K562 (cell line): Measurements from ENCODE around the gene ARSA. TPM values are rescaled to one million over a fixed set of nuclear protein-coding genes. Genes with fewer than 3 reads are reported as not detected.
A peak's percentile ranks its signal among the peaks of the same experiment; 100 is the strongest.

Source experiments
- ATAC-seq: fragments of 200-7000 bp; cut with Tn5 transposase; 3 replicates; pipeline ENCODE4 v1.9.1; 2020; ENCODE audit warnings: moderate library complexity
- BruUV-seq: library from RNA; stranded (reverse); fragments of 400-500 nt; replicated peaks from 2 replicates; lab custom pipeline; 2021; lab: Mats Ljungman, UMichigan
- CTCF ChIA-PET: fragments of 300-600 bp; formaldehyde crosslinking; extraction: SDS; loops from one replicate; lab custom pipeline; 2021; ENCODE audit warnings: low intra/inter-chr PET ratio; lab: Yijun Ruan, JAX
- POLR2A ChIA-PET: fragments of 300-600, 350-650 bp; sonication (Branson Sonifier 250); formaldehyde crosslinking; extraction: SDS; loops from one replicate; lab custom pipeline; 2021; ENCODE audit warnings: antibody characterized with exemption, inconsistent platforms; lab: Yijun Ruan, JAX
- DNase-seq, 4 experiments: peaks; one replicate each; pipeline versions ENCODE4 v3.0.0 to v3.0.0-alpha.2; 2011 to 2018; ENCODE audit warnings: low spot score in 3 of 4, mixed read lengths in 3 of 4; ENCODE audit errors: extremely low read depth in 1 of 4
- FAIRE-seq: peaks from 2 replicates; lab custom pipeline; 2011; peaks lifted over from hg19 to GRCh38; lab: Jason Lieb, UNC
- H2AFZ ChIP-seq: 2 replicates; pipeline ENCODE4 v1.6.0; 2011; ENCODE audit warnings: low read depth, low read length, control low read depth, inconsistent platforms
- H3K27ac ChIP-seq: fragments of 200-600 bp; 3 replicates; pipeline ENCODE4 v1.8.0; 2011; ENCODE audit warnings: low read depth, mild to moderate bottlenecking, control low read depth, inconsistent platforms, low read length, moderate library complexity, mixed read lengths; ENCODE audit errors: extremely low read depth
- H3K27me3 ChIP-seq, 2 experiments: fragments of 300-600 bp in 1 of 2; 2 replicates in 1 of 2; 3 replicates in 1 of 2; pipeline versions ENCODE4 v1.6.0 to v1.8.0; 2011; ENCODE audit warnings: inconsistent platforms in 2 of 2, low read length in 2 of 2, mild to moderate bottlenecking in 1 of 2, mixed read lengths in 1 of 2, moderate library complexity in 1 of 2; ENCODE audit not compliant: control insufficient read depth in 2 of 2, insufficient read depth in 2 of 2
- H3K36me3 ChIP-seq: fragments of 300-600 bp; 3 replicates; pipeline ENCODE4 v1.8.0; 2011; ENCODE audit warnings: mild to moderate bottlenecking, low read length, inconsistent platforms; ENCODE audit not compliant: control insufficient read depth, insufficient read depth
- H3K4me1 ChIP-seq, 2 experiments: fragments of 200-600 bp in 1 of 2; replicated peaks in 1 of 2; 2 replicates in 1 of 2; 3 replicates in 1 of 2; pipeline versions ENCODE4 v1.5.1 to v1.8.0; 2011; ENCODE audit warnings: inconsistent platforms in 2 of 2, low read length in 2 of 2, mild to moderate bottlenecking in 1 of 2, mixed read lengths in 1 of 2, moderate library complexity in 1 of 2; ENCODE audit not compliant: control insufficient read depth in 2 of 2, insufficient read depth in 2 of 2
- H3K4me2 ChIP-seq: 2 replicates; pipeline ENCODE4 v1.6.1; 2011; ENCODE audit warnings: low read length, control low read depth, inconsistent platforms, mixed read lengths; ENCODE audit not compliant: insufficient read depth
- H3K4me3 ChIP-seq: fragments of 200-600 bp; sonication (generic), shearing (Covaris generic); 2 replicates; pipeline ENCODE4 v1.5.1; 2016; ENCODE audit warnings: control low read depth, inconsistent platforms
- H3K79me2 ChIP-seq: fragments of 200-600 bp; 3 replicates; pipeline ENCODE4 v1.8.0; 2011; ENCODE audit warnings: low read length, inconsistent platforms; ENCODE audit not compliant: control insufficient read depth, insufficient read depth
- H3K9ac ChIP-seq, 2 experiments: 2 replicates each; pipeline versions ENCODE4 v1.6.0 to v1.6.1; 2011; ENCODE audit warnings: low read depth in 2 of 2, low read length in 2 of 2, control low read depth in 1 of 2, inconsistent platforms in 1 of 2, mild to moderate bottlenecking in 1 of 2, mixed read lengths in 1 of 2; ENCODE audit not compliant: insufficient read depth in 1 of 2
- H3K9me1 ChIP-seq: one replicate; pipeline ENCODE4 v1.6.0; 2011; ENCODE audit warnings: inconsistent platforms, mild to moderate bottlenecking, low read length, moderate library complexity; ENCODE audit not compliant: control insufficient read depth, insufficient read depth
- H3K9me3 ChIP-seq: replicated peaks from 2 replicates; pipeline ENCODE4 v1.5.1; 2011; ENCODE audit warnings: low read depth, low read length, inconsistent platforms; ENCODE audit not compliant: control insufficient read depth, insufficient read depth
- H4K20me1 ChIP-seq: replicated peaks from 2 replicates; pipeline ENCODE4 v1.6.1; 2011; ENCODE audit warnings: low read length, inconsistent platforms, mixed read lengths; ENCODE audit not compliant: control insufficient read depth, insufficient read depth
- MGA ChIP-seq: fragments of 450-650 bp; IDR thresholded peaks from 2 replicates; pipeline ENCODE4 v1.6.1; 2016; ENCODE audit warnings: mild to moderate bottlenecking, moderate library complexity
- RBM25 ChIP-seq: fragments of 200-400 bp; formaldehyde crosslinking; IDR thresholded peaks from 2 replicates; pipeline ENCODE4 v1.6.1; 2018; ENCODE audit warnings: low read length, low read depth, moderate library complexity; ENCODE audit not compliant: severe bottlenecking
- ZNF740 ChIP-seq, 3 experiments: fragments of 200-800 bp in 1 of 3; sonication (Bioruptor generic) in 1 of 3; sonication (generic) in 1 of 3; formaldehyde crosslinking in 1 of 3; IDR thresholded peaks; 2 replicates each; pipeline versions ENCODE4 v1.6.1 to v1.8.0; 2016 to 2022; ENCODE audit warnings: mild to moderate bottlenecking in 2 of 3, missing compliant biosample characterization in 2 of 3, missing genetic modification characterization in 2 of 3, missing genetic modification reagents in 1 of 3
- WGBS: fragments of 100-300 bp; shearing (Covaris generic); methylation state at CpG from one replicate; pipeline ENCODE4 v1.1.6; 2016; ENCODE audit warnings: low coverage, mixed read lengths; ENCODE audit not compliant: insufficient coverage; ENCODE audit errors: missing lambda C conversion rate; 5-methylcytosine and 5-hydroxymethylcytosine counted together
- in situ Hi-C: fragments of 300-500 bp; cut with MboI; formaldehyde crosslinking; loops from 4 replicates; pipeline ENCODE4 v1.15.0; 2018; ENCODE audit warnings: inconsistent platforms, mixed read lengths
- intact Hi-C: fragments of 100-400 bp; cut with micrococcal nuclease; formaldehyde crosslinking; loops from 2 replicates; pipeline ENCODE4 v1.14.2; 2022
- polyA plus RNA-seq, 8 experiments: library from polyadenylated mRNA; depleted of rRNA in 4 of 8; stranded (reverse) in 5 of 8; unstranded in 3 of 8; fragments of >200 nt; fragmentation: Nextera tagmentation in 2 of 8; fragmentation: Illumina TruSeq in 1 of 8; extraction: Ambion mirVana in 2 of 8; extraction: Trizol in 1 of 8; gene quantifications; 2 replicates each; pipeline versions ENCODE4 v1.2.1 to v1.2.3, GENCODE V29; 2011 to 2014; ENCODE audit warnings: inconsistent platforms in 1 of 8, missing spikeins in 1 of 8
- total RNA-seq, 7 experiments: library from RNA; depleted of rRNA in 6 of 7; stranded (reverse); fragments of >200 nt in 6 of 7; fragmentation: Illumina TruSeq in 2 of 7; extraction: Trizol in 2 of 7; gene quantifications; 2 replicates each; pipeline versions ENCODE4 v1.2.1 to v1.2.3, GENCODE V29; 2011 to 2021; ENCODE audit warnings: low replicate concordance in 1 of 7

ARSA gene
- total and polyA plus RNA-seq, 9 of the 15 experiments (the other 6 are each of a cell fraction or from before 2014, with no cell fraction given): 0.32 to 10.9 (median 1.8) TPM; not detected in 1

- peak; percentile 82 for TF ChIP-seq RBM25
These were observed 45.3 kb downstream of the ARSA start, which contains the start of gene CHKB (continued) for GRCh38 chr22:50582493-50583293.

GRCh38 chr22:50581950-50582492, 45.9 kb downstream of the ARSA start:
- Histone ChIP-seq H3K4me3 (peak overlapping the region; percentile 77), H3K9ac (peak overlapping the region; percentile 93 to 97), H3K79me2 (peaks cover 6% of the 10 kb centered on the region; the same call in 2 of the 3 replicates), H3K27me3 (no peaks in the 10 kb centered on the region), H3K27ac (peak overlapping the region; percentile 96; the same call in 2 of the 3 replicates), H3K9me3 (no peaks in the 10 kb centered on the region), H3K4me1 (peaks cover 15 to 31% of the 10 kb centered on the region in 2 experiments; a peak in 4 of 5 replicates), H3K4me2 (peak overlapping the region; percentile 84), H4K20me1 (no peaks in the 10 kb centered on the region), H2AFZ (peak overlapping the region; percentile 92), H3K9me1 (no peaks in the 10 kb centered on the region), H3K36me3 (no peaks in the 10 kb centered on the region; the same call in 2 of the 3 replicates)
- ChIA-PET POLR2A (interaction anchor here (0.5 to 1.3 kb wide), 6 partner anchors 13 to 424 kb away, joined by 3 to 4 read pairs (median 3); partner anchors contain the start of genes SCO2 and SYCE3), CTCF (no interaction called here)
- intact Hi-C loops: no loop called here
- DNase-seq (no peak), ATAC-seq (no peak), FAIRE-seq (no peak)
- WGBS: 11% methylated on average over 14 of the region's 39 CpGs
- BruUV-seq: no TSS peak
- in situ Hi-C loops: no loop called here
- TF ChIP-seq ZNF740 (CRISPR knock-in tag; IDR thresholded peaks at IDR 0.05) (0 out of 2 replicates have a peak, but pooled peaks have one; percentile 64), ZNF740 (tag; IDR thresholded peaks at IDR 0.05) (0 out of 4 replicates have a peak, but pooled peaks of 1 of the 2 experiments have one; percentile 39), MGA (peak; percentile 39; the same call in 1 of the 2 replicates)
